HepG2 (cell line): ENCODE results near the gene RBM18. TPM values are rescaled to one million over a fixed set of nuclear protein-coding genes. Genes with fewer than 3 reads are reported as not detected.

Source experiments
- ARID4A ChIP-seq: sonication (generic); formaldehyde crosslinking; IDR thresholded peaks from 2 replicates; pipeline ENCODE4 v1.5.0; 2020; ENCODE audit warnings: mild to moderate bottlenecking, missing genetic modification reagents, borderline replicate concordance
- BCL6 ChIP-seq: IDR thresholded peaks from 2 replicates; pipeline ENCODE4 v1.6.1; 2016; ENCODE audit warnings: missing genetic modification reagents, missing compliant biosample characterization
- DPF2 ChIP-seq: sonication (generic); formaldehyde crosslinking; IDR thresholded peaks from 2 replicates; pipeline ENCODE4 v1.4.0; 2020; ENCODE audit warnings: mild to moderate bottlenecking, low read depth, missing genetic modification reagents, borderline replicate concordance
- FOSL2 ChIP-seq: sonication (generic); formaldehyde crosslinking; IDR thresholded peaks from 2 replicates; pipeline ENCODE4 v1.4.0; 2020; ENCODE audit warnings: missing genetic modification reagents
- FOXA1 ChIP-seq, 2 experiments: fragments of 450-650 bp in 1 of 2; sonication (generic) in 1 of 2; formaldehyde crosslinking in 1 of 2; IDR thresholded peaks; 2 replicates each; pipeline versions ENCODE4 v1.4.0 to v1.6.1; 2016 to 2020; ENCODE audit warnings: missing genetic modification reagents in 1 of 2
- GATAD2A ChIP-seq: IDR thresholded peaks from 2 replicates; pipeline ENCODE4 v1.6.1; 2016
- KDM6A ChIP-seq: IDR thresholded peaks from 2 replicates; pipeline ENCODE4 v1.6.1; 2016; ENCODE audit warnings: low read depth
- KMT2B ChIP-seq: IDR thresholded peaks from 2 replicates; pipeline ENCODE4 v1.6.1; 2016; ENCODE audit warnings: missing genetic modification reagents, missing compliant biosample characterization
- MTA1 ChIP-seq: sonication (generic); formaldehyde crosslinking; IDR thresholded peaks from 2 replicates; pipeline ENCODE4 v1.4.0; 2020; ENCODE audit warnings: missing genetic modification reagents, mild to moderate bottlenecking, borderline replicate concordance
- NCOA1 ChIP-seq: sonication (generic); formaldehyde crosslinking; IDR thresholded peaks from 2 replicates; pipeline ENCODE4 v1.9.0; 2021; ENCODE audit warnings: missing genetic modification reagents
- NR3C1 ChIP-seq: sonication (generic); formaldehyde crosslinking; IDR thresholded peaks from 2 replicates; pipeline ENCODE4 v1.4.0; 2020; ENCODE audit warnings: missing genetic modification reagents
- SALL1 ChIP-seq: sonication (generic); formaldehyde crosslinking; IDR thresholded peaks from 2 replicates; pipeline ENCODE4 v1.8.0; 2022; ENCODE audit warnings: mild to moderate bottlenecking, missing genetic modification reagents
- SAP130 ChIP-seq: IDR thresholded peaks from 2 replicates; pipeline ENCODE4 v1.6.1; 2016; ENCODE audit warnings: low read depth
- SOX13 ChIP-seq, 3 experiments: fragments of 450-650 bp in 1 of 3; sonication (generic) in 1 of 3; formaldehyde crosslinking in 1 of 3; IDR thresholded peaks in 2 of 3; conservative IDR thresholded peaks in 1 of 3; 2 replicates each; pipeline versions ENCODE4 v1.5.0 to v1.6.1; 2016 to 2020; ENCODE audit warnings: antibody characterized with exemption in 1 of 3, mild to moderate bottlenecking in 1 of 3, missing compliant biosample characterization in 1 of 3, missing genetic modification reagents in 1 of 3, moderate library complexity in 1 of 3
- ZBTB33 ChIP-seq: sonication (generic); formaldehyde crosslinking; IDR thresholded peaks from 2 replicates; pipeline ENCODE4 v1.4.0; 2020; ENCODE audit warnings: missing genetic modification reagents
- ZNF124 ChIP-seq: sonication (generic); formaldehyde crosslinking; IDR thresholded peaks from 2 replicates; pipeline ENCODE4 v1.4.0; 2020; ENCODE audit warnings: missing genetic modification reagents
- polyA plus RNA-seq, 8 experiments: library from polyadenylated mRNA; depleted of rRNA in 3 of 8; stranded (reverse) in 7 of 8; unstranded in 1 of 8; fragments of >200 nt; fragmentation: Illumina TruSeq in 4 of 8; extraction: Trizol in 4 of 8; gene quantifications; 2 replicates each; pipeline versions ENCODE4 v1.2.1 to v1.2.3, GENCODE V29; 2011 to 2016; ENCODE audit warnings: low read depth in 4 of 8, missing spikeins in 1 of 8, mixed read lengths in 1 of 8; ENCODE audit not compliant: insufficient read depth in 1 of 8
- total RNA-seq, 5 experiments: library from RNA; depleted of rRNA; stranded (reverse); fragments of >200 nt; fragmentation: Illumina TruSeq; extraction: Trizol; gene quantifications; 2 replicates each; pipeline ENCODE4 v1.2.3, GENCODE V29; 2016; ENCODE audit warnings: low read depth in 1 of 5
- TF ChIP-seq, protein P1 (sequence below): sonication (generic); formaldehyde crosslinking; IDR thresholded peaks from 2 replicates; pipeline ENCODE4 v1.9.0; 2022; ENCODE audit warnings: low read depth, missing genetic modification reagents
- TF ChIP-seq, protein P2 (sequence below): sonication (generic); formaldehyde crosslinking; IDR thresholded peaks from 2 replicates; pipeline ENCODE4 v1.4.0; 2020; ENCODE audit warnings: missing genetic modification reagents, borderline replicate concordance

The RBM18 gene
- total and polyA plus RNA-seq, 2 of the 13 experiments (the other 11 are each of a cell fraction or from before 2014, with no cell fraction given): 12.6 to 16.6 TPM

GRCh38 chr9:122190597-122191381 is 73.9 kb downstream of the RBM18 start (continued):
- TF ChIP-seq KMT2B (CRISPR knock-in tag) (no peak), GATAD2A (peak; percentile 89), BCL6 (CRISPR knock-in tag) (peak; percentile 50), ARID4A (CRISPR knock-in tag) (peak; percentile 17; the same call in 1 of the 2 replicates), KDM6A (peak; percentile 31; the same call in 1 of the 2 replicates), SALL1 (CRISPR knock-in tag) (peak; percentile 72), NR3C1 (CRISPR knock-in tag) (no peak), SAP130 (peak; percentile 44), SOX13 (IDR thresholded peaks at IDR 0.05) (no peak), SOX13 (CRISPR knock-in tag; conservative IDR thresholded peaks at IDR 0.05 in 1 of 2, IDR thresholded peaks at IDR 0.05 in 1 of 2) (peak in 1 of 2 experiments; percentile 60; a peak in 2 of 4 replicates), DPF2 (CRISPR knock-in tag) (peak; percentile 65), MTA1 (CRISPR knock-in tag) (peak; percentile 79; the same call in 1 of the 2 replicates), ZNF124 (CRISPR knock-in tag) (no peak), FOSL2 (CRISPR knock-in tag) (peak; percentile 84), NCOA1 (CRISPR knock-in tag) (no peak), ZBTB33 (CRISPR knock-in tag) (0 out of 2 replicates have a peak, but pooled peaks have one; percentile 42), FOXA1 (IDR thresholded peaks at IDR 0.05) (0 out of 2 replicates have a peak, but pooled peaks have one; percentile 54), FOXA1 (CRISPR knock-in tag; IDR thresholded peaks at IDR 0.05) (peak; percentile 98)
- TF ChIP-seq, protein P1, sequence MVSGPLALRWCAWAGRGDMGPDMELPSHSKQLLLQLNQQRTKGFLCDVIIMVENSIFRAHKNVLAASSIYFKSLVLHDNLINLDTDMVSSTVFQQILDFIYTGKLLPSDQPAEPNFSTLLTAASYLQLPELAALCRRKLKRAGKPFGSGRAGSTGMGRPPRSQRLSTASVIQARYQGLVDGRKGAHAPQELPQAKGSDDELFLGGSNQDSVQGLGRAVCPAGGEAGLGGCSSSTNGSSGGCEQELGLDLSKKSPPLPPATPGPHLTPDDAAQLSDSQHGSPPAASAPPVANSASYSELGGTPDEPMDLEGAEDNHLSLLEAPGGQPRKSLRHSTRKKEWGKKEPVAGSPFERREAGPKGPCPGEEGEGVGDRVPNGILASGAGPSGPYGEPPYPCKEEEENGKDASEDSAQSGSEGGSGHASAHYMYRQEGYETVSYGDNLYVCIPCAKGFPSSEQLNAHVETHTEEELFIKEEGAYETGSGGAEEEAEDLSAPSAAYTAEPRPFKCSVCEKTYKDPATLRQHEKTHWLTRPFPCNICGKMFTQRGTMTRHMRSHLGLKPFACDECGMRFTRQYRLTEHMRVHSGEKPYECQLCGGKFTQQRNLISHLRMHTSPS: peak; percentile 100
- TF ChIP-seq, protein P2, sequence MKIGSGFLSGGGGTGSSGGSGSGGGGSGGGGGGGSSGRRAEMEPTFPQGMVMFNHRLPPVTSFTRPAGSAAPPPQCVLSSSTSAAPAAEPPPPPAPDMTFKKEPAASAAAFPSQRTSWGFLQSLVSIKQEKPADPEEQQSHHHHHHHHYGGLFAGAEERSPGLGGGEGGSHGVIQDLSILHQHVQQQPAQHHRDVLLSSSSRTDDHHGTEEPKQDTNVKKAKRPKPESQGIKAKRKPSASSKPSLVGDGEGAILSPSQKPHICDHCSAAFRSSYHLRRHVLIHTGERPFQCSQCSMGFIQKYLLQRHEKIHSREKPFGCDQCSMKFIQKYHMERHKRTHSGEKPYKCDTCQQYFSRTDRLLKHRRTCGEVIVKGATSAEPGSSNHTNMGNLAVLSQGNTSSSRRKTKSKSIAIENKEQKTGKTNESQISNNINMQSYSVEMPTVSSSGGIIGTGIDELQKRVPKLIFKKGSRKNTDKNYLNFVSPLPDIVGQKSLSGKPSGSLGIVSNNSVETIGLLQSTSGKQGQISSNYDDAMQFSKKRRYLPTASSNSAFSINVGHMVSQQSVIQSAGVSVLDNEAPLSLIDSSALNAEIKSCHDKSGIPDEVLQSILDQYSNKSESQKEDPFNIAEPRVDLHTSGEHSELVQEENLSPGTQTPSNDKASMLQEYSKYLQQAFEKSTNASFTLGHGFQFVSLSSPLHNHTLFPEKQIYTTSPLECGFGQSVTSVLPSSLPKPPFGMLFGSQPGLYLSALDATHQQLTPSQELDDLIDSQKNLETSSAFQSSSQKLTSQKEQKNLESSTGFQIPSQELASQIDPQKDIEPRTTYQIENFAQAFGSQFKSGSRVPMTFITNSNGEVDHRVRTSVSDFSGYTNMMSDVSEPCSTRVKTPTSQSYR (CRISPR knock-in tag): peak; percentile 22; the same call in 1 of the 2 replicates
